ENCODE results near the gene TUSC2. TPM values are rescaled to one million over a fixed set of nuclear protein-coding genes. Genes with fewer than 3 reads are reported as not detected.

Gene TUSC2
- total and polyA plus RNA-seq, 2 experiments from 2014 or later, result 76.6 to 84.1 TPM

- H3K9me3 ChIP-seq (ENCODE audit: low read depth), result no peaks in the 10 kb centered on the region
- no peak overlapping the region for H3K4me3 ChIP-seq
- no peaks in the 10 kb centered on the region for H3K27me3 ChIP-seq
- H3K4me1 ChIP-seq (ENCODE audit: low read depth), result peaks cover 7% of the 10 kb centered on the region
- H3K27ac ChIP-seq, result no peak overlapping the region
- no peak for DNase-seq (ENCODE audit: low read depth in 1 of 2, low spot score in 1 of 2)
- H3K36me3 ChIP-seq, result no peaks in the 10 kb centered on the region
- TF ChIP-seq CTCF (IDR thresholded peaks at IDR 0.05; ENCODE audit: low read depth, low read length), result no peak
Observed at GRCh38 chr3:50296721-50297383, 31.2 kb downstream of the TUSC2 start.

- no peaks in the 10 kb centered on the region for H3K9me3 ChIP-seq (ENCODE audit: low read depth)
- peaks cover 10% of the 10 kb centered on the region for H3K4me1 ChIP-seq (ENCODE audit: low read depth)
- no peaks in the 10 kb centered on the region for H3K27me3 ChIP-seq
- no peak for TF ChIP-seq CTCF (IDR thresholded peaks at IDR 0.05; ENCODE audit: low read depth, low read length)
- DNase-seq (ENCODE audit: low read depth in 1 of 2, low spot score in 1 of 2), result no peak
- H3K27ac ChIP-seq, result no peak overlapping the region
- H3K4me3 ChIP-seq, result no peak overlapping the region
- H3K36me3 ChIP-seq, result no peaks in the 10 kb centered on the region
Observed at GRCh38 chr3:50295553-50296431, 32.2 kb downstream of the TUSC2 start.

GRCh38 chr3:50294492-50295403 lies 33.3 kb downstream of the TUSC2 start:
- Histone ChIP-seq H3K27ac (no peak overlapping the region), H3K27me3 (no peaks in the 10 kb centered on the region), H3K9me3 (ENCODE audit: low read depth) (no peaks in the 10 kb centered on the region), H3K4me3 (no peak overlapping the region), H3K4me1 (ENCODE audit: low read depth) (peaks cover 10% of the 10 kb centered on the region), H3K36me3 (no peaks in the 10 kb centered on the region)
- no peak for TF ChIP-seq CTCF (IDR thresholded peaks at IDR 0.05; ENCODE audit: low read depth, low read length)
- DNase-seq (ENCODE audit: low read depth in 1 of 2, low spot score in 1 of 2), result no peak

- H3K9me3 ChIP-seq (ENCODE audit: low read depth), result no peaks in the 10 kb centered on the region
- no peaks in the 10 kb centered on the region for H3K36me3 ChIP-seq
- H3K4me1 ChIP-seq (ENCODE audit: low read depth), result peaks cover 10% of the 10 kb centered on the region
- H3K27me3 ChIP-seq, result no peaks in the 10 kb centered on the region
- DNase-seq (ENCODE audit: low read depth in 1 of 2, low spot score in 1 of 2), result no peak
- no peak overlapping the region for H3K4me3 ChIP-seq
- TF ChIP-seq CTCF (IDR thresholded peaks at IDR 0.05; ENCODE audit: low read depth, low read length), result no peak
- no peak overlapping the region for H3K27ac ChIP-seq
Observed at GRCh38 chr3:50294089-50294488, 33.9 kb downstream of the TUSC2 start.

GRCh38 chr3:50293079-50293801 lies 34.8 kb downstream of the TUSC2 start:
- peak overlapping the region; percentile 52 for H3K27ac ChIP-seq
- TF ChIP-seq CTCF (IDR thresholded peaks at IDR 0.05; ENCODE audit: low read depth, low read length), result no peak

More at GRCh38 chr3:50293079-50293801, 34.8 kb downstream of the TUSC2 start:
- Histone ChIP-seq H3K9me3 (ENCODE audit: low read depth) (no peaks in the 10 kb centered on the region), H3K4me3 (no peak overlapping the region), H3K36me3 (no peaks in the 10 kb centered on the region), H3K27me3 (no peaks in the 10 kb centered on the region), H3K4me1 (ENCODE audit: low read depth) (peaks cover 4% of the 10 kb centered on the region)
- no peak for DNase-seq (ENCODE audit: low read depth in 1 of 2, low spot score in 1 of 2)
